Inflammatory macrophage treated with lipopolysaccharide for 1 hour (primary cell): ENCODE results near the gene GPC2.
"Not testable (repeated sequence)": the region's sequence is repeated elsewhere in the genome, so short reads cannot be mapped to it uniquely, and the experiment has no call there.

Source experiments
- DNase-seq, 2 donors: peaks; one replicate each; pipeline ENCODE4 v3.0.0-alpha.2; 2020 to 2022

Gene GPC2

DNA sequence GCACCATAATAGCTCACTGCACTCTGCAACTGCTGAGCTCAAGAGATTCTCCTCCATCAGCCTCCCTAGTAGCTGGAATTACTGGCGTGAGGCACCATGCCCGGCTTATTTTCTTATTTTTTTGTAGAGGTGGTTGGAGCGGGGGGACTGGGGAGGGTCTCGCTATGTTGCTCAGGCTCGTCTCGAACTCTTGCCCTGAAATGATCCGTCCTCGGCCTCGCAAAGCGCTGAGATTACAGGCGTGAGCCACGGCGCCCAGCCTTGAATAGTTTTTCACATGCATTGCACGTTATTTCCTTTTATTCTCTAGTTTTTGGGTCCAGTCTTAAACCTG, 29.0 kb downstream of the GPC2 start:
- no peak for DNase-seq

GRCh38 chr7:100147278-100147677, 29.9 kb downstream of the GPC2 start:
- DNase-seq, result no peak

GRCh38 chr7:100146350-100146749, 30.8 kb downstream of the GPC2 start:
- DNase-seq, result not testable (repeated sequence)

- no peak for DNase-seq
Observed at GRCh38 chr7:100142461-100142860, 34.7 kb downstream of the GPC2 start.

DNA sequence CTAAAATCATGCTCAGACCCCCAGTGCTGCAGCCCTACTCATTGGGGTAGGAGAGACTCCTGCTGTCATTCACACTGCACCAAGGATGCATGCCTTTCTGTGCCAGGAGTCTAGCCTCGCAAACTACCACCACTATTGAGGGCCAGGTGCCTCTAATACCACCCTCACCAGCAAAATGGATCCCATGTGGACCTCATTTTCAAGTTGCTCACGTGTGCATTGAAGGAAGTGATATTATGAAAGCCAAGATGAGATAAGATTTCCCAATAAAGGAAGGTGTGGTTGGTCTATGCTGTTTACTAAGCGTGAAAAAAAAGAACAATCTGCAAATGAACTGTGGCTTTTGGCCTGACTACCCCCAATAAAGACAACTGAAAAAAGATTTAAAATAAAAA, 35.6 kb downstream of the GPC2 start:
- DNase-seq, result no peak

- no peak for DNase-seq
Observed at GRCh38 chr7:100137851-100138760, 39.1 kb downstream of the GPC2 start.

DNA sequence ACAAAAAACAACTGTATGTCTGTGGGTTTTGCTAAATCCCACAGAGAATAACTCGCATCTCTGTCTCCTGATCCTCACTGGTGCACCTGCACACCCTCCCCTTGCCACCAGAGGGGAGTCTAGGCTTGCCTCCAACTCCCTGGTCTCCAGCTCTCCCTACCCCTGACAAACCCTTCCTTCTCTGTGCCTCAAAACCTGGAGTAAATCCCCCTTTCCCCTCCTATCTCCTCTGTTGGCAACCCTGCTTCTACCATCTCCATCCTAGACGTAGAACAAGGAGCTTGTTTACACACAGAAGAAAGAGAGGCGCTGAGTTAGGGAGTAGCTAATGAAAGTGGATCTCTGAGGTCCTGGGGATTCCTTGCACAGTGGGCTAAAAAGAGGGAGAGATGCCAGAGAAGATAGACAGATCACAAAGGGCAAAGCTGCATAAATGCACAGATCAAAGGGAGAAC, 44.5 kb downstream of the GPC2 start:
- DNase-seq, result peak; percentile 51 to 73

DNA sequence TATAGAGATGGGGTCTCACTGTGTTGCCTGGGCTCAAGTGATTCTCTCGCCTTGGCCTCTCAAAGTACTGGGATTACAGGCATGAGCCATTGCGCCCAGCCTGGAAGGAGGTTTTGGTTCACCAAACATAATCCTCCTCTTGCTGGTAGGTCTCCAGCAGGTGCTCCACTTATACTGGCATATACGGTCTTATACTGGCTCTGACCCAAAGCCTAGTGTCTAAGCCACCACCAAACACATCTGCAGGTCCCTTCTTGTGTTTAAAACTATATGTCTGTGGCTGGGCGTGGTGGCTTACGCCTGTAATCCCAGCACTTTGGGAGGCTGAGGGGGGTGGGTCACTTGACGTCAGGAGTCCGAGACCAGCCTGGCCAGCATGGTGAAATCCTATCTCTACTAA, 45.1 kb downstream of the GPC2 start:
- no peak for DNase-seq

DNA sequence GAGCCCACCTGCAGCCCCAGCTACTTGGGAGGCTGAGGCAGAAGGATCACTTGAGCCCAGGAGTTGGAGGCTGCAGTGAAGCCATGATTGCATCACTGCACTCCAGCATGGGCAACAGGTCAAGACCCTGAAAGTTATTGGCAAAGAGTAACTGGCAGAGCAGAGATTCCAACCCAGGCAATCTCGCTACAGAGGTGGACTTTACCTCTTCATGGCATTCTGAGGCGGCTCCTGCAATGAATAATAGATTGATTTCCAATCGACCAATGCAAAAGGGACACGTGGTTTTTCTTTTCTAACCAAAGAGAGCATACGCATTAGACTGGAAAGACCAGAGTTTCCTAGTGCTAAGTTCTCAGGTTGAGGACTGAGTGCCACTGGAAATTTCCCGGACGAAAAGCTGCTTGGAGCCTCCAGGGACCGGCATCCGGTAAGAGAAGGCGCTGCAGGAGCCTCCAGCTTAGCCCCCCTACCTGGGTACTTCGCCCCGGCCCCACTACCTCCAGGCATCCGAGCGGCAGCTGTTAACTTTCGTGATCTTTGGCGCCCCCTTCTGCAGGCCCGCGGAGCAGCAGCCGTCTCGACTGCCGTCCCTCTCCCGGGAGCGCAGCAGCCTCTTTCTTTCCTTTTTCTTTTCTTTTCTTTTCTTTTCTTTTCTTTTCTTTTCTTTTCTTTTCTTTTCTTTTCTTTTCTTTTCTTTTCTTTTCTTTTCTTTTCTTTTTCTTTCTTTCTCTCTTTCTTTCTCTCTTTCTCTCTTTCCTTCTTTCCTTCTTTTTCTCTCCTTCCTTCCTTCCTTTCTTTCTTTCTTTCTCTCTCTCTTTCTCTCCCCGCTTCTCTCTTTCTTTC, 46.4 kb downstream of the GPC2 start:
- peak in 1 of 2 donors; percentile 88 for DNase-seq

- not testable (repeated sequence) for DNase-seq
Observed at GRCh38 chr7:100130220-100130607, 47.0 kb downstream of the GPC2 start.

GRCh38 chr7:100128637-100128963, 48.6 kb downstream of the GPC2 start:
- no peak for DNase-seq

DNA sequence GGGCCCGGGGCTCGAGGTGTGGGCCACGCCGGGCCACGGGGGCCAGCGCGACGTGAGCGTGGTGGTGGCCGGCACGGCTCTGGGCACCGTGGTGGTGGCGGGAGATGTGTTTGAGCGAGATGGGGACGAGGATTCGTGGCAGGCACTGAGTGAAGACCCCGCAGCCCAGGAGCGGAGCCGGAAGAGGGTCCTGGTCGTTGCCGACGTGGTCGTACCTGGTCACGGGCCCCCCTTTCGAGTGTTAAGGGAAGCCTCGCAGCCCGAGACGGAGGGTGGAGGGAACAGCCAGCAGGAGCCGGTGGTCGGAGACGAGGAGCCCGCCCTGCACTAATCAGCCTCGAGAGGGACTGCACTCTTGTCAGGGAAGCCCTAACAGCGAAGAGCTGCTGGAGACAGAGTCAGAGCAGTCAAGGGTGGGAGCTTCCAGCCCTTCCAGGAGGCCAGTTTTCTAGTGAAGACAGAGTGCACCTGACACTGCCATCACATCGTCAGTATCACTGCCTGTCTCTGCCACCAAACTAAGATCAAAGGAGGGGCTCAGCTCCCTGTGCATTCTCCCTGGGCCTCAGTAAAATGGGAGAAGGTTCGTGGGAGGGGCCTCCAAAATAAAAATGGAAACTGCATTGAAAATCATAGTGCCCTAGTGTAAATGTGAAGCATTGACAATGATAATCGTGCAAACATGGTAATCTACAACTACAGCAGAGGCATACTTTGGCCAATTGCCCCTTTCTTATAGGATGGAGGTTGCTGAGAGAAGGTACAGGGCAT, 49.1 kb downstream of the GPC2 start:
- no peak for DNase-seq

- peak; percentile 69 to 94 for DNase-seq
Observed at GRCh38 chr7:100126931-100127865, 50.0 kb downstream of the GPC2 start, which contains the start of gene MBLAC1. MBLAC1 (plus strand) TSS chr7:100126967; CDS start chr7:100127396, 429 bp downstream.

- DNase-seq, result no peak
Observed at GRCh38 chr7:100126239-100126930, 50.8 kb downstream of the GPC2 start.

GRCh38 chr7:100124301-100125230, 52.6 kb downstream of the GPC2 start:
- no peak for DNase-seq

DNA sequence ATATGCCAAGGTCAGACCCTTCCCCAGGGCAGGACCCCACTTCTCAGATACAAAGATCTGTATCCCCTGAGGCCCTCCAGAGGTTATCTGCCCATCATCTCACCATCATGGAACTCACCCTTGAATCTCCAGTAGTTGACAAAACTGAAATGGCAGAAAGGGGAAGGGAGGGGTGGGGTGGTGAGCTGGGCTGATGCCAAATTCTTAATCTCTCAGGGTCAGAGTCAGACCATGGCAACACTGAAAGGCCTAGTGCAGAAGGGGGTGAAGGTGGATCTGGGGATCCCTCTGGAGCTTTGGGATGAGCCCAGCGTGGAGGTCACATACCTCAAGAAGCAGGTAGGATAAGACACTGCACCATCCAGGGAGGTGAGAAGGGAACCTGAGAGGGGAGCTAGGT, 54.6 kb downstream of the GPC2 start:
- no peak for DNase-seq

DNA sequence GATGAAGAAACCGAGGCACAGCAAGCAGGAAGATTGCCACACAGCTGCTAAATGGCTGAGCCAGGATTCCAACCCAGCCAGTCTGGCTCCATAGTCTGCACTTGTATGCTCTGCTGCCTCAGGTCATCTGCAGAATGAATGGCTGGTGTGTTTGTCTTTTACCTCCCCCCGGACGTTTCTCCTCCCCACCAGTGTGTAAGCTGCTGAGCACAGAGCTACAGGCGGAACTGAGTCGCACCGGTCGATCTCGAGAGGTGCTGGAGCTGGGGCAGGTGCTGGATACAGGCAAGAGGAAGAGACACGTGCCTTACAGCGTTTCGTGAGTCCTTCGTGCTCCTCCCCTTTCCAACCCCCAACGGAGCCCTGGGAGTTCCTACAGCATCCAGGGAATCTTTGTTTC, 55.1 kb downstream of the GPC2 start:
- DNase-seq, result no peak

- no peak for DNase-seq
Observed at GRCh38 chr7:100120733-100121036, 56.5 kb downstream of the GPC2 start.

DNA sequence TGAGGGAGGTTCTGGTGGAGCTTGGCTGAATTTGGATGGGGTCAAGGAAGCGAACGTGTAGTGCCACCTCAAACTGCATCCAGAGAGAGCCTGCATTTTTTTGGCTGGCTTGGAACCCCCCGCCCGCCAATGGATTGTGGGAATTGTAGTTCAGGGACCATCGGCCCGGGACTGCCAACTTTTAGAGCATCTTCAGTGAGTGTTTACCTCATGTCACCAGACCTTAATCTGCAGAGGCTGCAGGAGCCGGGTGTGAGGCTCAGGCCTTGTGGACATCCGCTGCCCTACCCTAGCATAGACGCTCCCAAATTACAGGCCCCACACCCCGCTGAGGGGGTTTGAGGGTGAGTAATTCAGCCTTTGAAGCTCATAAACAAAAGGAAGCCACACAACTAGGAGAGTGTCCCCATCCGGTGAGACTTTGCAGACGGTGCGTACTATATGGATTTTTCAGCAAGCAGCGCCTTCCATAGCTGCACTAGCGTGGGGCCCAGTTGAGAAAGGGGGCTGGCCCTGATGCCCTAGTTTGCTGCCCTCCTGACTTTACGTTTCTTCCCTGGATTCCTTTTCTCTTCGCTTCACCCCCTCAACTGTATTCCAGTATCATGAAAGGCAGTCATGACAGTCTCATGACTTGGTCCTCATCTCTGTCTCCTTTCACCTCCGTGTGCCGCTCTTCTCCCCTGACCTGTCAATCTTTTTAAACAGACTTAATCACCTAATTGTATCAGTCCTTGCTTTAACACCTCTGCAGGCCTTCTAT, 57.0 kb downstream of the GPC2 start:
- peak in 1 of 2 donors; percentile 25 for DNase-seq
